ENCODE measurements around the gene ZCCHC7. TPM values are rescaled to one million over a fixed set of nuclear protein-coding genes. Genes with fewer than 3 reads are reported as not detected.
A peak's percentile ranks its signal among the peaks of the same experiment; 100 is the strongest.

ZCCHC7 gene
- total and polyA plus RNA-seq, 9 of the 15 experiments (the other 6 are each of a cell fraction or from before 2014, with no cell fraction given): 34.1 to 68.9 (median 48.8) TPM

DNA sequence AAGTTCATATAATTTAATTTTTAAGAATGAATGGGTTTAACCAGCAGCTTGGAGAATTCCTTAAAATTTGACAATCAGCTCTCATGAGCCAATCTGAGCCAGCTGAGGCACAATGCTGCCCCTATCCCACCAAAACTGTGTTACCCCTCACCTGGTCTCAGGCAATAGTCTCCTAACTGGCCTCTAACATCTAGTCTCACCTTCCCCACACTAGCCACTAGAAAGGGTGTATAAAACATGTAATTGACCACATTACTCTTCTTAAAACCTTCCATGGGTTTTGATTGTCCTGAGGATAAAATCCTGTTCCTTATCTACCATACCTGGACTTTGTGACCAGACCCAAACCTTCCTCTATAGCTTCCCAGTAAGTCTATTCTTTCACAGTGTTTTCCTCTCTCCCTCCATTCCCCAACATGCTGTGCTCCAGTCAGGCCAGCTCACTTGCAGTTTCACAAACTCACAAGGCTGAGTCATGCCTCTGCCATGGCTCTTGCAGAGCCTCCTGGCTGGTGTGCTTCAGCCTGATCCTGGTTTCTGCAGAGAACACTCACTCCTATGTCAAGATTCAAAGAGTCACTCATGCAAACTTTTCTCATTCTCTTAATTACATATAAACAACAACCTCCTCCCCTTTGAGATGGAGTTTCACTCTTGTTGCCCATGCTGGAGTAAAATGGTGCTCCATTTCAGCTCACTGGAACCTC lies 16.0 kb upstream of the ZCCHC7 start (continued):
- TF ChIP-seq NONO (IDR thresholded peaks at IDR 0.05; ENCODE audit: low read depth in 2 of 2, low read length in 1 of 2) (no peak), ASH1L (IDR thresholded peaks at IDR 0.05; ENCODE audit: borderline replicate concordance, low read depth, partially characterized antibody) (no peak), GTF2A2 (tag; IDR thresholded peaks at IDR 0.05) (no peak), ZFP30 (CRISPR knock-in tag; IDR thresholded peaks at IDR 0.05; ENCODE audit: borderline replicate concordance) (no peak), ZC3H4 (CRISPR knock-in tag; IDR thresholded peaks at IDR 0.05; ENCODE audit: borderline replicate concordance) (no peak), SAFB2 (IDR thresholded peaks at IDR 0.05; ENCODE audit: borderline replicate concordance, low read depth, low read length, severe bottlenecking) (no peak), TOE1 (IDR thresholded peaks at IDR 0.05; ENCODE audit: borderline replicate concordance) (no peak), TOE1 (CRISPR knock-in tag; IDR thresholded peaks at IDR 0.05; ENCODE audit: borderline replicate concordance, low read depth) (no peak), ZBTB8A (IDR thresholded peaks at IDR 0.05; ENCODE audit: partially characterized antibody) (no peak), MECOM (CRISPR knock-in tag; IDR thresholded peaks at IDR 0.05) (no peak), ZNF282 (CRISPR knock-in tag; IDR thresholded peaks at IDR 0.05) (no peak), NR2C2 (CRISPR knock-in tag; IDR thresholded peaks at IDR 0.05) (no peak), NR2C2 (tag; IDR thresholded peaks at IDR 0.05) (peak; percentile 57; the same call in 1 of the 2 replicates), ELF4 (CRISPR knock-in tag; IDR thresholded peaks at IDR 0.05) (no peak; the same call in 1 of the 2 replicates), NCOA1 (IDR thresholded peaks at IDR 0.05; ENCODE audit: low read depth) (no peak), NR0B1 (IDR thresholded peaks at IDR 0.05; ENCODE audit: partially characterized antibody) (no peak), FOXA1 (IDR thresholded peaks at IDR 0.05; ENCODE audit: borderline replicate concordance) (no peak), ZNF639 (CRISPR knock-in tag; conservative IDR thresholded peaks at IDR 0.05 in 1 of 2, IDR thresholded peaks at IDR 0.05 in 1 of 2) (no peak), ELK1 (CRISPR knock-in tag; IDR thresholded peaks at IDR 0.05) (no peak)
- TF ChIP-seq, protein P1, sequence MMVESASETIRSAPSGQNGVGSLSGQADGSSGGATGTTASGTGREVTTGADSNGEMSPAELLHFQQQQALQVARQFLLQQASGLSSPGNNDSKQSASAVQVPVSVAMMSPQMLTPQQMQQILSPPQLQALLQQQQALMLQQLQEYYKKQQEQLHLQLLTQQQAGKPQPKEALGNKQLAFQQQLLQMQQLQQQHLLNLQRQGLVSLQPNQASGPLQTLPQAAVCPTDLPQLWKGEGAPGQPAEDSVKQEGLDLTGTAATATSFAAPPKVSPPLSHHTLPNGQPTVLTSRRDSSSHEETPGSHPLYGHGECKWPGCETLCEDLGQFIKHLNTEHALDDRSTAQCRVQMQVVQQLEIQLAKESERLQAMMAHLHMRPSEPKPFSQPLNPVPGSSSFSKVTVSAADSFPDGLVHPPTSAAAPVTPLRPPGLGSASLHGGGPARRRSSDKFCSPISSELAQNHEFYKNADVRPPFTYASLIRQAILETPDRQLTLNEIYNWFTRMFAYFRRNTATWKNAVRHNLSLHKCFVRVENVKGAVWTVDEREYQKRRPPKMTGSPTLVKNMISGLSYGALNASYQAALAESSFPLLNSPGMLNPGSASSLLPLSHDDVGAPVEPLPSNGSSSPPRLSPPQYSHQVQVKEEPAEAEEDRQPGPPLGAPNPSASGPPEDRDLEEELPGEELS (CRISPR knock-in tag; IDR thresholded peaks at IDR 0.05; ENCODE audit: borderline replicate concordance): no peak
